GM18502 (cell line): Measurements from ENCODE around the gene GPR62.

Experiments
- ATAC-seq: cut with Tn5 transposase; IDR thresholded peaks from one replicate; pipeline ENCODE4 v1.9.1; 2021; ENCODE audit warnings: mild to moderate bottlenecking; ENCODE audit not compliant: unreplicated experiment, poor library complexity

The GPR62 gene

DNA sequence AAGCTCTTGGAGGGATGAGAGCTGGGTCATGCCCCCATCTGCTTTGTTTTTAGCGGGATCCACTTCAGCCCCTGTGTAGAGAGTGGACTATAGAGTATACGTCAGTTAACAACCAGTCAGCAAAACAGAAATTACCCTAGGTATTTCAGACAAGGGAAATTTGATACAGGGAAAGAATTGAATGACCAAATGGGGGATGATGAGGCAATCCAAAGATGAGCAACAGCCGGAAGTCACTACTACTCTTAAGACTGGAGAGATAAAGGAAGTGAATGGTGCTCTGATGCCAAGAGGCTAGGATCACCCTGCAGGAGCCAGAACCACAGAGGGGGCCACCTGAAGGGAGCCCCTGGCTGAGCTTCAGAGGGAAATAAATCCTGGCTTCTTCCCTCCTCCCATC is 1.7 kb upstream of the GPR62 start:
- ATAC-seq, result no peak

DNA sequence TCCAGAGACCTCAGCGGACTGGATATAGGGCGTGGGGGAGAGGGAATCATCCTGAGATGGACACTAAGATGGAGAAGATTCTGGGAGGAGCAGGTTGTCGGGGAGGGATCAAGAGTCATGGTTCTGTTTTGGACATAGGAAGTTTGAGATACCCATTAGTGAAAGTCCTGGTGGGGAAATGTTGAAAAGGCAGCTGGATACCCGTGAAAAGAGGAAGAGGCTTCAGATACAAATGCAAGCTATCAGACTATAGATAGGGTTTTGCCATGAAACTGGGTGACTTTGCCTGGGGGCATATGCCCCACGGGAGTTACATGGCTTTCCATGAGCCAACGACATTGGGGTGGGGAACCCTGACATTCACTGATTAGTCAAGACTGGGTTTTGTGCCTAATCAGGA is 1.1 kb upstream of the GPR62 start:
- ATAC-seq, result no peak

DNA sequence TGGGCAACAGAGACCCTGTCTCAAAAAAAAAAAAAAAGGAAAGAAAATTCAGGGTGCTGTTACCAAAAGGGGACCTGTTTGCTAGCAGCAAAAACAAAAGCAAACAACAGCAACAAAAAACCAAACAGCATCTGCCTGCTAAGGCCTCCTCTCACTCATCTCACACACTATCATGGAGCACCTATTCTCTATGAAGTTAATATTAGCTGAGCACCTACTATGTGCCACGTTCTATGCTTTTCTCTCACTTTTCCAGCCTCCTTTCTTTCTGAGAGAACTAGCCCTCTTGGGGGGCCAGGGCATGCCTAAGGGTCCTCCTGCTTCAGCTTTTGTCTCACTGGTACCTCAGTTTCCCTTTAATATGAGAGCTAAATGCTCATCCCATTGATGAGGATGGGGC is 468 bp upstream of the GPR62 start:
- no peak for ATAC-seq

DNA sequence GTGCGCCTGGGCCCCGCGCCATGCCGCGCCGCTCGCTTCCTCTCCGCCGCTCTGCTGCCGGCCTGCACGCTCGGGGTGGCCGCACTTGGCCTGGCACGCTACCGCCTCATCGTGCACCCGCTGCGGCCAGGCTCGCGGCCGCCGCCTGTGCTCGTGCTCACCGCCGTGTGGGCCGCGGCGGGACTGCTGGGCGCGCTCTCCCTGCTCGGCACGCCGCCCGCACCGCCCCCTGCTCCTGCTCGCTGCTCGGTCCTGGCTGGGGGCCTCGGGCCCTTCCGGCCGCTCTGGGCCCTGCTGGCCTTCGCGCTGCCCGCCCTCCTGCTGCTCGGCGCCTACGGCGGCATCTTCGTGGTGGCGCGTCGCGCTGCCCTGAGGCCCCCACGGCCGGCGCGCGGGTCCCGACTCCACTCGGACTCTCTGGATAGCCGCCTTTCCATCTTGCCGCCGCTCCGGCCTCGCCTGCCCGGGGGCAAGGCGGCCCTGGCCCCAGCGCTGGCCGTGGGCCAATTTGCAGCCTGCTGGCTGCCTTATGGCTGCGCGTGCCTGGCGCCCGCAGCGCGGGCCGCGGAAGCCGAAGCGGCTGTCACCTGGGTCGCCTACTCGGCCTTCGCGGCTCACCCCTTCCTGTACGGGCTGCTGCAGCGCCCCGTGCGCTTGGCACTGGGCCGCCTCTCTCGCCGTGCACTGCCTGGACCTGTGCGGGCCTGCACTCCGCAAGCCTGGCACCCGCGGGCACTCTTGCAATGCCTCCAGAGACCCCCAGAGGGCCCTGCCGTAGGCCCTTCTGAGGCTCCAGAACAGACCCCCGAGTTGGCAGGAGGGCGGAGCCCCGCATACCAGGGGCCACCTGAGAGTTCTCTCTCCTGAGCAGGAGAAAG is 951 bp downstream of the GPR62 start:
- no peak for ATAC-seq

DNA sequence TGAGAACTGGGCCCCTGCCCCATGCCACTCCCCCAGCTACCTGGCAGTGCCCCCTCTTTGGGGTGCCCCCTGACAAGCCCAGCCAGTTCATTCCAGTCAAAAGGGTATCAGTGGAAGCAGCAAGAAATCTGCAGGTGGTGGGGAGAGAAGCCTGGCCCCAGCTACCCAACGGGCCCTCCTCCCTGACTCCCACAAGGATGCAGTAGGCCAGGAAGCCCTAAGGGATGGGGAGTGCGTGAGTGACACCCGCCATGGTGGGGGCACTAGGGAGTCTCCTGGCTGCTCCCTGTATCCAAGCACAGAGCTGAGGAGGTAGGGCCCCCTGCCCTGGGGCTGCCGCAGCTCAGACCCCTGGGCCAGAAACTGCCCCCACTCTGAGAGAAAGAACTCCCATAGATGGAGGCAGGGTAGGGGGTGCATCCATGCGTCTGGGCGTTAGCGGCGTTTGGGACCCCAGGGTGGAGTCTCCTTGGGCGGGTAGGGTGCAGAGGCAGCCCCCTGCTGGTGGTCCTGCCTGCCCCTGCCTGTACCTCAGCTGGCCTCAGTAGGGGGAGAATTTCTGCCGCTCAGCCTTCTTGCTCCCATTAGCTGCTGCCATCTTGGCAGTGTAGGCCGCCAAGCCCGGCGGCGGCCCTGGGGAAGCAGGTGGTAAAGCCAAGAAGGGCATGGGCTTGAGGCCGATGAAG is 2.5 kb downstream of the GPR62 start:
- ATAC-seq, result no peak

DNA sequence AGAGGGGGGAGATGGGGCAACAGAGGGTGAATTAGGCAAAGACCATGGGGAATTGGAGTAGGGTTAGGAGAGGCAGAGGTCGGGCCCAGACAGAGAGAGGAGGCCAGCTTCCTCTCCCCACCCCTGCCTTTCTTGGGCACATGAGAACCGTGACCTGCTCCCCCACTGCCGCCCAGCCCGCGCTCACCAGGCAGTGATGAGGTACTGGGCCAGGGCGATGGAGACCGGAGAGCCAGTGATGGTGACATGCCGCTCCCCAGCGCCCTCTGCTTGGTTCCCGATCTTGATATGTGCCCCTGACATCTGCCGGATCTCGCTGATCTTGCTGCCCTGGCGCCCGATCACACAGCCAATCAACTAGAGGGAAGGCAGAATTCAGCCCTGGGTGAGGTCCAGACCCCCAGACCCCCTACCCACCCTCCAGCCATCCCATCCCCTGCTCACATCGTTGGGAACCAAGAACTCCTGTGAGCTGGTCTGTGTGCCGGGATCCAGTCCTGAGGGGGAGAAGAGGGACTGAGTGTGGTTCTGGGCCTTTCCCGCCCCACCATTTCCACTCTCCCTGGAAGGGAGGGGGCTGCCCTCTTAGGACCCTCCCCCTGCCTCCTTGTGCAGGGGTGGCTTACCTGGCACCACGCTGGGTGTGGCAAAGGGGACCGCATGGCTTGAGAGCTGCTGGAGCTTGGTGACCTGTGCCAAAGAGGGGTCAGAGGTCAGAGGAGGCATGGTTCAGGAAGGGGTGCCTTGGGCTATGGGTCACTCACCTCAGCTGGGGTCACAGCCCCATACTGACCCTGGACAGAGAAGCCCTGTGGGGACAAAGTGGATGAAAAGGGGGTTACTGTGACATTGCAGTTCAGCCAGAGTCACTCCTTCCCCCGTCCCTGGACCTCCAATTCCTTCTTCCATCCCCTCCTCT is 3.7 kb downstream of the GPR62 start:
- no peak for ATAC-seq

DNA sequence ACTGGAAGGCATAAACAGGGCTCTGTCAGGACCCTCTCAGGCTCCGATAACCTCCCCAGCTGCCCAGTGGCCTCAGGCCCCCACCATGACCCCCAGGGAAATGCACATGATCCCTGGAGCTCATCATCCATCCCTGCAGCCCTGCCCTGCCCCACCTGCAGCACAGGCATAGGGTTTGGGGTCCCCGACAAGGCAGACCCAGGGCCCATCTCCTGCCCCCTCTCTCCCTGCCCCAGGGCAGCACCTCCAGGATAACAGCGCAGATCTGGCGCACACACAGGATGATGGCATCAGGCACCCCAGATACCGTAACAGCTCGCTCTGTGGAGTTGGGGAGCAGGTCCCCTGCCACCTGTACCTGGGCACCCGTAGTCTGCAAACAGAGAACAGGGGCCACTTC is 4.5 kb downstream of the GPR62 start:
- no peak for ATAC-seq

DNA sequence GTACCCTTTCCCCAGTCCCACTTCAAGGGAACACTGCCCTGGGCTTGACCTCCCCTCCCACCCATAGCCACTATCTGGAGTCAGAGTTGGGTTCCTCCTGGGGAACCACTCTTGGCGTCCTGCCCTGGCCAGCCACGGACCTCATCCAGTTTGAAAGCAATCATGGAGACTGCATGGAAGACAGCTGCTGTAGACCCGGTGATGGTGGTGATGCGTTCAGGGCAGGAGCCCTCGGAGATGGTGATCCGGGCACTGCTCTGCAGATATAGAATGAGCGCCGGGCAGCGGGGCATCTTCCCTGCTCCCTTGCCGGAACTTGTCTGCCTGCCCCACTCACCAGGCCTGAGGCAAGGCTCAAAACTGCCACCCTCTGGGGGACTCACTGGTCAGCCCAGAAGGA is 5.2 kb downstream of the GPR62 start:
- ATAC-seq, result no peak

DNA sequence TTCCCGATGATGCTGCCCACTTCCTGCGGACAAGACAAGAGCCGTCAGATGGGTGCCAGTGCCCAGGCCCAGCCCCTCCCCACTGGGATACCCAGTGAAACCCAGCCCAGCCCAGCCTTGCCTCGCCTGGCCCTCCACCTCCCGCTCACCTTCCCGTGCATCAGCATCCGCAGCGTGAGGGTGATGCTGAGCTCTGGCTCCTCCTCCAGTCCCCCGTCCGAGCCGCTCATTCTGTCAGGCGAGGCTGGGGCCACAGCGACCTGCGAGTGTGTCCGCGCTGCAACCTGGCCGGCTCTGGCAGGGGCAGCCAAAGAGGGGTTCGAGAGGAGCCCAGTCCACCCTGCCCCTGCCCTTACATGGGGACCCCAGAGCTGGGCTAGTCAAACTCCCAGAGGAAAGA is 5.8 kb downstream of the GPR62 start:
- no peak for ATAC-seq

DNA sequence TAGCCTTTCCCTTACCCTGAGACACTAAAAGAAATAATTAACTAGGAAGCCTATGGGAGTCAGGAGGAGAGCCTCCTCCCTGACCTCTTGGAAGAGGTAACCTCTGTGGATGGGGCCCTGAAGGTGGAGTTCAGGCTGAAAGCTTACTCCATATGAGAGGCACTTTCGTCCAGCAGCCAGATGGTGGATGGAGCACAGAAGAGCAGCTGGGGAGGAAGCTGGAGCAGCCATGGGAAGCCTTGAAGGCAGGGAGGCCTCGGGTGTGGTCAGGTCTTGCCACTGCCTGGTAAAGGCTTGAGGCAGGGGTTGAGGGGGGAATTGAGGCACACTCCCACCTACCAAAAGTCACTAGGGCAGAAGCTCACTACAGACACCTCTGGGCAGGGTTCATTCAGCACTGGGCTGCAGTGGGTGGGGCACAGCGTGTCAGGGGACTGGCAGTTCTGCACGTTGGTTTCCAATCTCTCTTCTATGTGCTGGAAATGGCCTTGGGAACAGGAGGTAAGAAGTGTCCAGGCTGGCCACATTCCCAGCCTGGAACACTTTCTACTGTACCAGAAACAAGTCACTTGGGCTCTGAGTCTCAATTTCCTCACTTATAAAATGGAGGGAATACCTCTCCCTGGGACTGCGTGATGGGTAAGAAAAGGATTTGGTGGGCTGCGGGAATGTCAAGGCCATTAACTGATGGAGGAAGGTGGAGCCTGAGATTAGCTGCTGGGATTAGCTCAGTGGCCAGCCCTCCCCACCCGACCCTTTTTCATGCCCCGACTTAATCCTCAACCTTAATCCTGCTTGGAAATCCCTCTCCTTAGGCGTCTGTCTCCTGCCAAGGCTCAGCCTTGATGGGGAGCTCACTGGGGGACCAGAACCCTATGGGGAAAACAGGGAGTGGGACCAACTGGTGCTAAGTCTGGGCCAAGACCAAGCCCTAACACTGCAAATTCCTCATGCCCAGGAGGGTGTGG is 6.7 kb downstream of the GPR62 start:
- no peak for ATAC-seq

DNA sequence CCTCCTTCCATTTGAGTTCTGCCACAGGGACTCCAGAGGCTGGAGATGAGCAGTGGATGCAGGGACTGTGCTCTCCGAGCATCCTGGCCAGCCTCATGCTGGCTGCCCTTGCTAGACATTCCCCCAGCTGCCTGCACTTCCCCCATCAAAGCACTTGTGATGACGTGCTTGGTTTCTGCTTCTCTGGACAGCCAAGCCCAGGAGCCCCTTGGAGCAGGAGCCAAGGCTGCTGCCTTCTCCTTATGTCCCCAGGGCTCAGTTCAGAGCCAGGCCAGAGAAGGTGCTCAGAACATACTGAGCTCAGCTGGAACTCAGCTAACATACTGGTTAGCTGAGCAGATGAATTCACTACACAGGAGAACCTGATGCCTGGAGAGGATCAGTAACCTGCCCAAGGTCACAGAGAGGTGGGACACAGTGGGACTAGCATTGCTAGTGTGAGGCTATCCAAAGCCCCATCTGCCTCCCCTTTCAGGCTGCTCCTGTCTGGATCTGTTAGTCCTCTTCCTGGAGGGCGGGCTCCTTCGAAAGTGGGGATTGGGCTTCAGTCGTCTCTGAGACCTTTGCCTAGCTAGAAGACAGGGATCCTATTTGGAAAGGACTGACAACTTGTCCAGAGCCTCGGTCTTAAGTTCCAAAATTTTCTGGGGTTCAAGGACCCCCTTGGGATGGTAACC is 7.8 kb downstream of the GPR62 start:
- ATAC-seq, result no peak

DNA sequence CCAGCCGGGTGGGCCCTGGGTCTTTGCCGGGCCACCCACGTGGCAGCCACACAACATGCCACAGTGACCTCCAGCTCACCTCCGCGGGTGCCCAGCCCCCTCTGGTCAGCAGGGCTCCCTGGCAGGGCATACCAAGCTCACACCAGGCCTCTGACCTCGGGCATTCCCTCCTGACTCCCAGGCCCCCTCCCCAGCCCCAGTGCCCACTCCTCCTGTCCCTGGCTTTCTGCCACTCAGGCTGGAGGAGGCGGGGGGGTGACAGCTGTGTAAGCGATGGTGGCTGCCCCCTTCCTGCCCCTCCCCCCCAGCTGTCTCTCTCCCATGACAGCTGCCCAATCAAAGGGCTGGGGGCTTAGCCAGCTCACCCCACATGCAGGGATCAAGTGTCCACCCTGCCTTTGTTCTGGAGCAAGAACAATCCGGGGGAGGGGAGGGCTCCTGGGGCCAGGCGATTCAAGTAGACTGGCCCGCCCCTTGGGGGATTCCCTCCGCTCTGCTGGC is 8.8 kb downstream of the GPR62 start:
- no peak for ATAC-seq

DNA sequence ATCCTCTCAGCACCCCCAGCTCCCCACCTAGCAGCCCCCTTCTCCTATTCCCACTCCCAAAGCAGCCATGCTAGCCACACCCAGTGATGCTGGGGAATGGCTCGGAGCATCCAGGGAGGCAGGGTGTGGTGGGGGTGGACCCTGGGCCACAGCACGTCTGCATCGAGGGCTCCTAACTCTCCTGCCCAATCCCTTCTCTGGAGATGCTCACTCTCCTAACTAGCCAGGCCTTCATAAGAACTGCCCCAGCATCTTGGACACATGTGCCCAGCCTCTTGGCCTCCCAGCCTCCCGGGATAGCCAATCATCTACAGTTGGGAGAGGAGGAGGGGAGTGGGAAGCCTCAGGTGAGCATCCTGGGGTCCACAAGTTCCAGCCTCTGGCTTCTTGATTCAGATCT is 9.3 kb downstream of the GPR62 start:
- no peak for ATAC-seq

DNA sequence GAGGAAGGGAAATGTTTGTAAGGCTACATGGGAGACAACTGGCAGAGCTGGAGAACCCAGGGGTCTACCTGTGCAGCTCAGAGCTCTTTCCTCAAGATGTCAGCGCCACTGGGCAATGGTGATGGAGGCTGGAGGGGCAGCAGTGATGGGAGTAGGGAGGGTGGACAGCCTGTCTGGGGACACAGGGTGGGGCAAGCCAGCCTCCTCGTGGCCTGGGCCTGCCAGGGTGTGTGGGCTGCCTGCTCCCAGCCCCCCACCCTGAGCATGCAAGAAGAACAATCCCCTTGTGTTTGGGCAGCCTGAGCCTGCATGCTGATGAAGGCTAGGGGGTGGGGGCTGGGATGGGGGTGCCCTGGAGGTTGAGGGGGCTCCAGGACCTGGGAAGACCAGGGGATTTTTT is 10.8 kb downstream of the GPR62 start:
- no peak for ATAC-seq

DNA sequence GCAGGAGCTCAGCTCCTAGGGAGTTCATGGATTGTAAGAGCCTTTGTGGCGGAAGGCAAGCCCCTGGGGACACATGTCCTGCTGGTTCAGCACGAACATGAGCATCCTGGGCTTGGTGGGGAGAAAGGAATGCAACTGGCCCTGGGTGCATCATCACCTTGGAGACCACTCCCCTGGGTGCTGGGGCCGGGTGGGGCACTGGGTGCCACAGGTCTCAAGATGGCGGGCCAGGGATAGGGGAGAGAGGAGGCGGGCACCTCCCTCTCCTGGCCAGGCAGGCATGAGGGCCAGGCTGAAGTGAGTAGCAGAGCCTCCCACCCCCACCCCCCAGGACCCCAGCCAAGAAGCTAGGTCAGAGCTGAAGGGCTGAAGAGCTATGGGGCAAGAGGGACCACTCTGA is 11.3 kb downstream of the GPR62 start:
- no peak for ATAC-seq

DNA sequence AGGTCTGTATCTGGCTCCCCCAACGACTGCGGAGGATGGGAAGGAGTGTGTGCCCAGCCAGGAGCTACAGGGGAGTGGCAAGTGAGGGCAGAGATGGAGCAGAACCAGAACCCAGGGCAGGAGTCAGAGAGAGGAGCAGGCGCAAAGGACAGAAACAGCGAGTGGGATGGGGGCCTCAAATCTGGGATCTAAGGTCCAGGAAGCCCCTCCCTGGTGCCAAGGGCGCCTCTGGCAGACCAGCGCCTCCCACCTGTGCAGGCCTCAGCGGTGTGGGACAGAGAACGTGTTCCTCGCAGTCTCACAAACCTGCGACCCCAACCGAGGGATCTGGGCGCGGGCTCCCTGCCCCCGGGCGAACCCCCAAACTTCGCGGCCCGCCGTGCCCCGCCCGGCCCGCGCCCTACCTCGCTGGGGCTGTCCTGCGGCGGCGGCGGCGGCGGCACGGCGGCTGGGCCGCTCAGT is 11.8 kb downstream of the GPR62 start:
- peak; percentile 44 for ATAC-seq

DNA sequence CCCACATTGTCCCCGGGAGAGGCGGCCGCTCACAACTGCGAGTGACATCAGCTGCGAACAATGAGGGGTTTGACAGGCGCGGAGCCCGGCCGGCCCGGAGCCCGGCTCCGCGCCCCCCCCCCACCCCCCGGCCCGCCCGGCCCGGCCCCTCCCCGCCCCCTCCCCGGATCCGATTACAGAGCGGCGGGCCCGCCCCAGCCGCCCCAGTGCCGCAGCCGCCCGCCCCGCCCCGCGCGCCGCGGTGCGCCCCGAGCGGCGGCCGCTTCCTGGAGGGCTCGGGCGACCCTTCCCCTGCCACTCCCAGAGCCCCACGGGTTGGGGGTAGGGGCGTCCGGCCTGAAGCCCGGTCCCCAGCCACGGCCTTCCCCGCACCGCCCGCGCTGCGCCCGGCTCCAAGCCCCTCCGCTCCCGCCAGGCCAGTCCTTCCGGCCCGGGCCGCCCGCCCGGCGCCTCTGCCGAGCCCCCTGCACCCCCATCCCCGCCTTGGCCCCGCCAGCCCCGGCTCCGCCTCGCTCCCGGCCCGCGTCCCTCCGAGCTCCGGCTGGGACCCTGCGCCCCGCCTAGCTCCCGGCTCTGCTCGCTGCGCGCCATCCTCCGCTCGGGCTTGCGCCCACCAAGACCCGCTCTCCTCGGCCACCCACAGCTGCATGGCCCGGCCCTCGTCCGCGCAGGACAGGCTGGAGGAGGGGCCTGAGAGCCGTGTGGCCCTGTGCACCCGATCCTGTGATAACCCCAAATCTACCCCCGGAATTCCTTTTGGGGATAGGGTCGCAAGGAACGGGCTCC is 12.4 kb downstream of the GPR62 start, which contains the start of gene PCBP4:
Gene PCBP4 (minus strand): TSS at position 71 of the 786 bp plus-strand sequence. CDS start 6,214 bp downstream, outside the sequence.
- ATAC-seq, result peak; percentile 42

DNA sequence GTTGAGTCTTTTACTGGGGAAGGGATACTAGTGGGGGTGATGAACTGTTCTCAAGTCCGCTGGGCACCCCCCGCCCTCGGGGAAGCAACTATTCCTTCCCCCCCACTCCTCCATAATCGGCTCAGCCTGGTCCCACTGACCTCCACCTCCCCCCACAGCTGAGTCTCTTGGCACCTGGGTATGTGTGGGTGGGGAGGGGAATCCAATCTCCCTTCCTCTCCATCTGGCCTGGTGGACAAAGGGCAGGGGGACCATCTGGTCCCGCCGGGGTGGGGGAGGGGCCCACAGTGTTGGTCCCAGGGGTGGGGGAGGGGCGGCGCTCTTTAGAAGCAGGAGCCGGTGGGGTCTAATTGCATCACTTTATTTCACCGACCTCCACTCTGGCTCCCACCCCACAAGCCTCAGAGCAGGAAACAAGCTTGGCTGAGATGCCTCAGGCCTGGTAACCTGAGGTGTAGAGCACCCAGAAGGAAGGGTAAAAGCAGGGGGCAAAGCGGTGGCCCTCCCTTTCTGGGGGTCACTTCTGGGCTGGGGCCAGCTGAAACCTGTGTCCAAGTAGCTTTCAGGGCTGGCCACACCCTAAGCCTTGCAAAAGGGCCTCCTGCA is 13.1 kb downstream of the GPR62 start:
- ATAC-seq, result no peak
